Ramos (cell line): Measurements from ENCODE around the gene NUP210L.
"Not testable (repeated sequence)": the region's sequence is repeated elsewhere in the genome, so short reads cannot be mapped to it uniquely, and the experiment has no call there.

Source experiments
- in situ Hi-C: fragments of 300-500 bp; cut with MboI; formaldehyde crosslinking; loops from one replicate; pipeline ENCODE4 v1.14.3; 2022; ENCODE audit warnings: low sequenced_read_pairs; ENCODE audit not compliant: unreplicated experiment

NUP210L gene

GRCh38 chr1:154171880-154172279 lies 17.0 kb upstream of the NUP210L start:
- in situ Hi-C loops = no loop called here

GRCh38 chr1:154171223-154171583 lies 16.3 kb upstream of the NUP210L start:
- in situ Hi-C loops = no loop called here

- in situ Hi-C loops = no loop called here
These were observed 15.8 kb upstream of the NUP210L start for GRCh38 chr1:154170547-154171222.

- in situ Hi-C loops = no loop called here
These were observed 12.6 kb upstream of the NUP210L start for GRCh38 chr1:154167461-154167860.

GRCh38 chr1:154166207-154166606 lies 11.3 kb upstream of the NUP210L start:
- in situ Hi-C loops = no loop called here

- in situ Hi-C loops = no loop called here
These were observed 4.7 kb upstream of the NUP210L start for GRCh38 chr1:154159554-154159953.

GRCh38 chr1:154158307-154159125 lies 3.6 kb upstream of the NUP210L start:
- in situ Hi-C loops = no loop called here

GRCh38 chr1:154157520-154158306 lies 2.8 kb upstream of the NUP210L start:
- in situ Hi-C loops = no loop called here

GRCh38 chr1:154155251-154155650 lies 378 bp upstream of the NUP210L start:
- in situ Hi-C loops = no loop called here

- in situ Hi-C loops = no loop called here
These were observed 820 bp downstream of the NUP210L start for GRCh38 chr1:154154053-154154452.

- in situ Hi-C loops = no loop called here
These were observed 3.6 kb downstream of the NUP210L start for GRCh38 chr1:154151311-154151710.

- in situ Hi-C loops = no loop called here
These were observed 6.1 kb downstream of the NUP210L start for GRCh38 chr1:154148807-154149206.

- in situ Hi-C loops = not testable (repeated sequence)
These were observed 7.4 kb downstream of the NUP210L start for GRCh38 chr1:154147505-154147904.

GRCh38 chr1:154145986-154146385 lies 8.9 kb downstream of the NUP210L start:
- in situ Hi-C loops = no loop called here

GRCh38 chr1:154142358-154142757 lies 12.5 kb downstream of the NUP210L start:
- in situ Hi-C loops = no loop called here

- in situ Hi-C loops = no loop called here
These were observed 13.6 kb downstream of the NUP210L start for GRCh38 chr1:154141240-154141639.

- in situ Hi-C loops = no loop called here
These were observed 17.0 kb downstream of the NUP210L start for GRCh38 chr1:154137888-154138287.

- in situ Hi-C loops = no loop called here
These were observed 21.6 kb downstream of the NUP210L start for GRCh38 chr1:154133256-154133655.

GRCh38 chr1:154129391-154129970 lies 25.4 kb downstream of the NUP210L start:
- in situ Hi-C loops = no loop called here

- in situ Hi-C loops = not testable (repeated sequence)
These were observed 31.7 kb downstream of the NUP210L start for GRCh38 chr1:154123205-154123604.

- in situ Hi-C loops = no loop called here
These were observed 37.2 kb downstream of the NUP210L start for GRCh38 chr1:154117642-154118041.
